K562 (cell line): ENCODE data around the gene DNAAF9. TPM values are rescaled to one million over a fixed set of nuclear protein-coding genes. Genes with fewer than 3 reads are reported as not detected.
A peak's percentile ranks its signal among the peaks of the same experiment; 100 is the strongest.

Source experiments
- BHLHE40 ChIP-seq: IDR thresholded peaks from 2 replicates; pipeline ENCODE4 v1.6.1; 2011; ENCODE audit warnings: low read length, improper control_type of control experiment
- DPF2 ChIP-seq: fragments of 450-650 bp; IDR thresholded peaks from 2 replicates; pipeline ENCODE4 v1.6.1; 2016
- JUNB ChIP-seq: fragments of 450-650 bp; formaldehyde crosslinking; conservative IDR thresholded peaks from 2 replicates; pipeline ENCODE4 v1.4.0; 2020; ENCODE audit warnings: mild to moderate bottlenecking
- MAZ ChIP-seq, 2 experiments: fragments of 450-650 bp in 1 of 2; sonication (generic) in 1 of 2; formaldehyde crosslinking; IDR thresholded peaks in 1 of 2; conservative IDR thresholded peaks in 1 of 2; 2 replicates each; pipeline versions ENCODE4 v1.4.0 to v1.5.0; 2020; ENCODE audit warnings: mild to moderate bottlenecking in 1 of 2, missing genetic modification reagents in 1 of 2
- NFIX ChIP-seq: fragments of 250-450 bp; sonication (Bioruptor Pico); IDR thresholded peaks from 2 replicates; pipeline ENCODE4 v1.4.0; 2020; ENCODE audit warnings: low read depth, mild to moderate bottlenecking, moderate library complexity
- RAD21 ChIP-seq, 2 experiments: fragments of 250-450 bp in 1 of 2; fragments of 450-650 bp in 1 of 2; sonication (Bioruptor Pico) in 1 of 2; formaldehyde crosslinking in 1 of 2; IDR thresholded peaks in 1 of 2; conservative IDR thresholded peaks in 1 of 2; 2 replicates each; pipeline versions ENCODE4 v1.4.0 to v1.8.0; 2020 to 2022; ENCODE audit warnings: mild to moderate bottlenecking in 2 of 2, moderate library complexity in 1 of 2
- RNF2 ChIP-seq: sonication (generic); IDR thresholded peaks from 2 replicates; pipeline ENCODE4 v1.6.1; 2016
- SP1 ChIP-seq: sonication (generic); formaldehyde crosslinking; IDR thresholded peaks from 2 replicates; pipeline ENCODE4 v1.8.1; 2022; ENCODE audit warnings: mild to moderate bottlenecking, missing genetic modification reagents
- SRSF1 ChIP-seq: fragments of 200-400 bp; formaldehyde crosslinking; IDR thresholded peaks from 2 replicates; pipeline ENCODE4 v1.6.1; 2017; ENCODE audit warnings: mild to moderate bottlenecking, low read depth, low read length, moderate library complexity
- TRIM24 ChIP-seq, 2 experiments: fragments of 450-650 bp; IDR thresholded peaks; 2 replicates each; pipeline ENCODE4 v1.6.1; 2016
- ZBED1 ChIP-seq: IDR thresholded peaks from 2 replicates; pipeline ENCODE4 v1.6.1; 2014
- ZFP30 ChIP-seq: fragments of 250-450 bp; sonication (Bioruptor Pico); IDR thresholded peaks from 2 replicates; pipeline ENCODE4 v1.8.0; 2022; ENCODE audit warnings: moderate library complexity, mild to moderate bottlenecking, inconsistent platforms, borderline replicate concordance
- ZFP36 ChIP-seq: fragments of 150-350 bp; IDR thresholded peaks from 2 replicates; pipeline ENCODE4 v1.6.1; 2018; ENCODE audit warnings: low read length, low read depth; ENCODE audit not compliant: partially characterized antibody
- ZNF3 ChIP-seq: fragments of 250-450 bp; sonication (Bioruptor Pico); IDR thresholded peaks from 2 replicates; pipeline ENCODE4 v1.5.0; 2021; ENCODE audit warnings: mild to moderate bottlenecking, moderate library complexity
- ZNF408 ChIP-seq: fragments of 250-450 bp; sonication (Bioruptor Pico); IDR thresholded peaks from 2 replicates; pipeline ENCODE4 v1.4.0; 2020; ENCODE audit warnings: low read depth, mild to moderate bottlenecking, moderate library complexity
- ZNF830 ChIP-seq: fragments of 250-450 bp; sonication (Bioruptor Pico); IDR thresholded peaks from 2 replicates; pipeline ENCODE4 v1.5.0; 2021; ENCODE audit warnings: mild to moderate bottlenecking
- polyA plus RNA-seq, 8 experiments: library from polyadenylated mRNA; depleted of rRNA in 4 of 8; stranded (reverse) in 5 of 8; unstranded in 3 of 8; fragments of >200 nt; fragmentation: Nextera tagmentation in 2 of 8; fragmentation: Illumina TruSeq in 1 of 8; extraction: Ambion mirVana in 2 of 8; extraction: Trizol in 1 of 8; gene quantifications; 2 replicates each; pipeline versions ENCODE4 v1.2.1 to v1.2.3, GENCODE V29; 2011 to 2014; ENCODE audit warnings: inconsistent platforms in 1 of 8, missing spikeins in 1 of 8
- total RNA-seq, 7 experiments: library from RNA; depleted of rRNA in 6 of 7; stranded (reverse); fragments of >200 nt in 6 of 7; fragmentation: Illumina TruSeq in 2 of 7; extraction: Trizol in 2 of 7; gene quantifications; 2 replicates each; pipeline versions ENCODE4 v1.2.1 to v1.2.3, GENCODE V29; 2011 to 2021; ENCODE audit warnings: low replicate concordance in 1 of 7
- TF ChIP-seq, protein P1 (sequence below): fragments of 250-450 bp; sonication (Bioruptor Pico); IDR thresholded peaks from 2 replicates; pipeline ENCODE4 v1.9.0; 2021; ENCODE audit warnings: mild to moderate bottlenecking, inconsistent platforms
- TF ChIP-seq, protein P2 (sequence below): fragments of 250-450 bp; sonication (Bioruptor Pico); IDR thresholded peaks from 2 replicates; pipeline ENCODE4 v1.8.0; 2021; ENCODE audit warnings: moderate library complexity, mild to moderate bottlenecking, inconsistent platforms
- TF ChIP-seq, protein P3 (sequence below): fragments of 450-650 bp; formaldehyde crosslinking; IDR thresholded peaks from 2 replicates; pipeline ENCODE4 v1.4.0; 2020; ENCODE audit warnings: mild to moderate bottlenecking, mixed read lengths
- TF ChIP-seq, protein P4 (sequence below): sonication (generic); formaldehyde crosslinking; IDR thresholded peaks from 2 replicates; pipeline ENCODE4 v1.9.0; 2022; ENCODE audit warnings: mild to moderate bottlenecking, missing genetic modification reagents
- TF ChIP-seq, protein P5 (sequence below): sonication (generic); formaldehyde crosslinking; IDR thresholded peaks from 2 replicates; pipeline ENCODE4 v1.8.1; 2022; ENCODE audit warnings: missing genetic modification reagents
- TF ChIP-seq, protein P6 (sequence below): IDR thresholded peaks from 2 replicates; pipeline ENCODE4 v1.6.1; 2011; ENCODE audit not compliant: insufficient read length; ENCODE audit errors: extremely low read depth

DNAAF9 gene
- total and polyA plus RNA-seq, 9 of the 15 experiments (the other 6 are each of a cell fraction or from before 2014, with no cell fraction given), result 0.42 to 2.9 (median 1.9) TPM

DNA sequence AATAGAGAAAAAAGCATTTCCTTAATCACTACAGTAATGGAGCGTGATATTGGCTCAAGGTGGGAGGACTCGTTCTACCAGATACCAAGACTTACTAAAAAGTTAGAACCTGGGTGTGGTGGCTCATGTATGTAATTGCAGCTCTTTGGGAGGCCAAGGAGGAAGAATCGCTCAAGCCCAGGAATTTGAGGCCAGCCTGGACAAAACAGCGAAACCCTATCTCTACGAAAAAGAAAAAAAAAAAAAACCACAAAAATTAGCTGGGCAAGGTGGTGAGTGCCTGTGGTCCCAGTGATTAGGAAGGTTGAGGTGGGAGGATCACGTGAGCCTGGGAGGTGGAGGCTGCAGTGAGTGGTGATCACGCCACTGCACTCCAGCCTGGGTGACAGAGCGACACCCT, 39.3 kb upstream of the DNAAF9 start (continued):
- TF ChIP-seq, protein P1, sequence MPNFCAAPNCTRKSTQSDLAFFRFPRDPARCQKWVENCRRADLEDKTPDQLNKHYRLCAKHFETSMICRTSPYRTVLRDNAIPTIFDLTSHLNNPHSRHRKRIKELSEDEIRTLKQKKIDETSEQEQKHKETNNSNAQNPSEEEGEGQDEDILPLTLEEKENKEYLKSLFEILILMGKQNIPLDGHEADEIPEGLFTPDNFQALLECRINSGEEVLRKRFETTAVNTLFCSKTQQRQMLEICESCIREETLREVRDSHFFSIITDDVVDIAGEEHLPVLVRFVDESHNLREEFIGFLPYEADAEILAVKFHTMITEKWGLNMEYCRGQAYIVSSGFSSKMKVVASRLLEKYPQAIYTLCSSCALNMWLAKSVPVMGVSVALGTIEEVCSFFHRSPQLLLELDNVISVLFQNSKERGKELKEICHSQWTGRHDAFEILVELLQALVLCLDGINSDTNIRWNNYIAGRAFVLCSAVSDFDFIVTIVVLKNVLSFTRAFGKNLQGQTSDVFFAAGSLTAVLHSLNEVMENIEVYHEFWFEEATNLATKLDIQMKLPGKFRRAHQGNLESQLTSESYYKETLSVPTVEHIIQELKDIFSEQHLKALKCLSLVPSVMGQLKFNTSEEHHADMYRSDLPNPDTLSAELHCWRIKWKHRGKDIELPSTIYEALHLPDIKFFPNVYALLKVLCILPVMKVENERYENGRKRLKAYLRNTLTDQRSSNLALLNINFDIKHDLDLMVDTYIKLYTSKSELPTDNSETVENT (CRISPR knock-in tag), result no peak
- TF ChIP-seq, protein P2, sequence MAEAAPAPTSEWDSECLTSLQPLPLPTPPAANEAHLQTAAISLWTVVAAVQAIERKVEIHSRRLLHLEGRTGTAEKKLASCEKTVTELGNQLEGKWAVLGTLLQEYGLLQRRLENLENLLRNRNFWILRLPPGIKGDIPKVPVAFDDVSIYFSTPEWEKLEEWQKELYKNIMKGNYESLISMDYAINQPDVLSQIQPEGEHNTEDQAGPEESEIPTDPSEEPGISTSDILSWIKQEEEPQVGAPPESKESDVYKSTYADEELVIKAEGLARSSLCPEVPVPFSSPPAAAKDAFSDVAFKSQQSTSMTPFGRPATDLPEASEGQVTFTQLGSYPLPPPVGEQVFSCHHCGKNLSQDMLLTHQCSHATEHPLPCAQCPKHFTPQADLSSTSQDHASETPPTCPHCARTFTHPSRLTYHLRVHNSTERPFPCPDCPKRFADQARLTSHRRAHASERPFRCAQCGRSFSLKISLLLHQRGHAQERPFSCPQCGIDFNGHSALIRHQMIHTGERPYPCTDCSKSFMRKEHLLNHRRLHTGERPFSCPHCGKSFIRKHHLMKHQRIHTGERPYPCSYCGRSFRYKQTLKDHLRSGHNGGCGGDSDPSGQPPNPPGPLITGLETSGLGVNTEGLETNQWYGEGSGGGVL (CRISPR knock-in tag), result no peak
- TF ChIP-seq ZBED1 (no peak), DPF2 (peak; percentile 86), NFIX (no peak), ZNF3 (no peak), RAD21 (CRISPR knock-in tag; conservative IDR thresholded peaks at IDR 0.05 in 1 of 2, IDR thresholded peaks at IDR 0.05 in 1 of 2) (no peak), RNF2 (no peak), ZFP30 (CRISPR knock-in tag) (no peak), ZNF830 (CRISPR knock-in tag) (no peak), SRSF1 (no peak), ZNF408 (CRISPR knock-in tag) (no peak), JUNB (CRISPR knock-in tag) (no peak), TRIM24 (IDR thresholded peaks at IDR 0.05) (peak; percentile 80 to 82), MAZ (CRISPR knock-in tag; conservative IDR thresholded peaks at IDR 0.05 in 1 of 2, IDR thresholded peaks at IDR 0.05 in 1 of 2) (no peak), BHLHE40 (peak; percentile 95), ZFP36 (no peak), SP1 (CRISPR knock-in tag) (no peak)
- TF ChIP-seq, protein P3, sequence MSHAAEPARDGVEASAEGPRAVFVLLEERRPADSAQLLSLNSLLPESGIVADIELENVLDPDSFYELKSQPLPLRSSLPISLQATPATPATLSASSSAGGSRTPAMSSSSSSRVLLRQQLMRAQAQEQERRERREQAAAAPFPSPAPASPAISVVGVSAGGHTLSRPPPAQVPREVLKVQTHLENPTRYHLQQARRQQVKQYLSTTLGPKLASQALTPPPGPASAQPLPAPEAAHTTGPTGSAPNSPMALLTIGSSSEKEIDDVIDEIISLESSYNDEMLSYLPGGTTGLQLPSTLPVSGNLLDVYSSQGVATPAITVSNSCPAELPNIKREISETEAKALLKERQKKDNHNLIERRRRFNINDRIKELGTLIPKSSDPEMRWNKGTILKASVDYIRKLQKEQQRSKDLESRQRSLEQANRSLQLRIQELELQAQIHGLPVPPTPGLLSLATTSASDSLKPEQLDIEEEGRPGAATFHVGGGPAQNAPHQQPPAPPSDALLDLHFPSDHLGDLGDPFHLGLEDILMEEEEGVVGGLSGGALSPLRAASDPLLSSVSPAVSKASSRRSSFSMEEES (CRISPR knock-in tag), result peak; percentile 60
- TF ChIP-seq, protein P4, sequence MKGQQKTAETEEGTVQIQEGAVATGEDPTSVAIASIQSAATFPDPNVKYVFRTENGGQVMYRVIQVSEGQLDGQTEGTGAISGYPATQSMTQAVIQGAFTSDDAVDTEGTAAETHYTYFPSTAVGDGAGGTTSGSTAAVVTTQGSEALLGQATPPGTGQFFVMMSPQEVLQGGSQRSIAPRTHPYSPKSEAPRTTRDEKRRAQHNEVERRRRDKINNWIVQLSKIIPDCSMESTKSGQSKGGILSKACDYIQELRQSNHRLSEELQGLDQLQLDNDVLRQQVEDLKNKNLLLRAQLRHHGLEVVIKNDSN (CRISPR knock-in tag), result peak; percentile 91
- TF ChIP-seq, protein P5, sequence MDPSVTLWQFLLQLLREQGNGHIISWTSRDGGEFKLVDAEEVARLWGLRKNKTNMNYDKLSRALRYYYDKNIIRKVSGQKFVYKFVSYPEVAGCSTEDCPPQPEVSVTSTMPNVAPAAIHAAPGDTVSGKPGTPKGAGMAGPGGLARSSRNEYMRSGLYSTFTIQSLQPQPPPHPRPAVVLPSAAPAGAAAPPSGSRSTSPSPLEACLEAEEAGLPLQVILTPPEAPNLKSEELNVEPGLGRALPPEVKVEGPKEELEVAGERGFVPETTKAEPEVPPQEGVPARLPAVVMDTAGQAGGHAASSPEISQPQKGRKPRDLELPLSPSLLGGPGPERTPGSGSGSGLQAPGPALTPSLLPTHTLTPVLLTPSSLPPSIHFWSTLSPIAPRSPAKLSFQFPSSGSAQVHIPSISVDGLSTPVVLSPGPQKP (CRISPR knock-in tag), result no peak
- TF ChIP-seq, protein P6, sequence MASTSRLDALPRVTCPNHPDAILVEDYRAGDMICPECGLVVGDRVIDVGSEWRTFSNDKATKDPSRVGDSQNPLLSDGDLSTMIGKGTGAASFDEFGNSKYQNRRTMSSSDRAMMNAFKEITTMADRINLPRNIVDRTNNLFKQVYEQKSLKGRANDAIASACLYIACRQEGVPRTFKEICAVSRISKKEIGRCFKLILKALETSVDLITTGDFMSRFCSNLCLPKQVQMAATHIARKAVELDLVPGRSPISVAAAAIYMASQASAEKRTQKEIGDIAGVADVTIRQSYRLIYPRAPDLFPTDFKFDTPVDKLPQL, result no peak
